Activated T-cell treated with anti-CD3 and anti-CD28 coated beads, Interleukin-2, amount 50 U/mL, for 72 hours (primary cell): ENCODE data around the gene TF. TPM values are rescaled to one million over a fixed set of nuclear protein-coding genes. Genes with fewer than 3 reads are reported as not detected.

Source experiments
- ATAC-seq, 2 donors: fragments of 150-1000 bp; cut with Tn5 transposase; replicated peaks in 1 of 2; 2 replicates each; pipeline ENCODE4 v1.10.0; 2021; ENCODE audit warnings: moderate library complexity in 2 of 2, mild to moderate bottlenecking in 1 of 2
- DNase-seq, 2 donors: peaks; one replicate each; pipeline ENCODE4 v3.0.0; 2021 to 2022; ENCODE audit warnings: mixed read lengths in 1 of 2
- H3K27ac Mint-ChIP-seq: one replicate; pipeline ENCODE4 v1.8.0; 2022; ENCODE audit warnings: mild to moderate bottlenecking, moderate library complexity, mixed read lengths
- H3K27me3 Mint-ChIP-seq: one replicate; pipeline ENCODE4 v1.8.0; 2022; ENCODE audit warnings: low read depth, mixed read lengths
- H3K36me3 Mint-ChIP-seq, 2 donors: one replicate each; pipeline ENCODE4 v1.8.0; 2022; ENCODE audit warnings: mixed read lengths in 2 of 2, mild to moderate bottlenecking in 1 of 2; ENCODE audit not compliant: insufficient read depth in 2 of 2
- H3K4me1 Mint-ChIP-seq: one replicate; pipeline ENCODE4 v1.8.0; 2022; ENCODE audit warnings: low read depth, mixed read lengths
- H3K4me3 Mint-ChIP-seq, 2 donors: one replicate each; pipeline ENCODE4 v1.8.0; 2022; ENCODE audit warnings: mild to moderate bottlenecking in 2 of 2, mixed read lengths in 2 of 2, moderate library complexity in 2 of 2
- H3K9me3 Mint-ChIP-seq, 2 donors: one replicate each; pipeline ENCODE4 v1.8.0; 2022; ENCODE audit warnings: mixed read lengths in 2 of 2
- total RNA-seq, 2 donors: library from RNA; stranded (reverse); gene quantifications; one replicate each; pipeline ENCODE4 v1.2.3, GENCODE V29; 2022

The TF gene
- total RNA-seq = 1 to 10 TPM; 1.7 to 1.9 TPM

GRCh38 chr3:133745981-133746711 lies at the start of gene TF:
Gene TF, plus strand, starts transcription at chr3:133746393. Its CDS starts 48 bp downstream, at chr3:133746441.
- DNase-seq (peak in 1 of 2 donors; percentile 27), ATAC-seq (peak; percentile 44 to 70)
- no peak within 1 kb of the TSS for H3K27ac Mint-ChIP-seq
- H3K9me3 Mint-ChIP-seq = no peaks in the 10 kb centered on the region
- peaks cover 57% of the 10 kb centered on the region for H3K27me3 Mint-ChIP-seq
- no peaks in the 10 kb centered on the region for H3K36me3 Mint-ChIP-seq
- H3K4me3 Mint-ChIP-seq = peak within 1 kb of the TSS; percentile 39 to 42
- H3K4me1 Mint-ChIP-seq = no peaks in the 10 kb centered on the region

- Mint-ChIP-seq H3K4me3 (no peak overlapping the region), H3K4me1 (no peaks in the 10 kb centered on the region), H3K36me3 (no peaks in the 10 kb centered on the region), H3K27me3 (no peaks in the 10 kb centered on the region), H3K27ac (no peak overlapping the region), H3K9me3 (peaks cover 0 to 4% of the 10 kb centered on the region in 2 donors)
- DNase-seq = no peak
- no peak for ATAC-seq
Measured at GRCh38 chr3:133697960-133698359, 48.2 kb upstream of the TF start.

- H3K27me3 Mint-ChIP-seq = peaks cover 8% of the 10 kb centered on the region
- H3K9me3 Mint-ChIP-seq = peaks cover 0 to 4% of the 10 kb centered on the region in 2 donors
- no peaks in the 10 kb centered on the region for H3K4me1 Mint-ChIP-seq
- no peaks in the 10 kb centered on the region for H3K36me3 Mint-ChIP-seq
- no peak for ATAC-seq
- DNase-seq = no peak
- no peak overlapping the region for H3K27ac Mint-ChIP-seq
- H3K4me3 Mint-ChIP-seq = no peak overlapping the region
Measured at GRCh38 chr3:133699467-133699866, 46.7 kb upstream of the TF start.

GRCh38 chr3:133699903-133700302 lies 46.3 kb upstream of the TF start:
- no peak for ATAC-seq

GRCh38 chr3:133700351-133700750 lies 45.8 kb upstream of the TF start:
- Mint-ChIP-seq H3K27me3 (peaks cover 9% of the 10 kb centered on the region), H3K9me3 (peaks cover 0 to 4% of the 10 kb centered on the region in 2 donors), H3K4me3 (no peak overlapping the region), H3K36me3 (no peaks in the 10 kb centered on the region), H3K4me1 (no peaks in the 10 kb centered on the region), H3K27ac (no peak overlapping the region)
- DNase-seq (no peak), ATAC-seq (no peak)

More at GRCh38 chr3:133699903-133700302, 46.3 kb upstream of the TF start:
- DNase-seq = no peak
- H3K36me3 Mint-ChIP-seq = no peaks in the 10 kb centered on the region
- H3K9me3 Mint-ChIP-seq = peaks cover 0 to 4% of the 10 kb centered on the region in 2 donors
- H3K27me3 Mint-ChIP-seq = peaks cover 9% of the 10 kb centered on the region
- no peaks in the 10 kb centered on the region for H3K4me1 Mint-ChIP-seq
- no peak overlapping the region for H3K27ac Mint-ChIP-seq
- no peak overlapping the region for H3K4me3 Mint-ChIP-seq

GRCh38 chr3:133701435-133702358 lies 44.5 kb upstream of the TF start:
- H3K27me3 Mint-ChIP-seq = peaks cover 9% of the 10 kb centered on the region
- DNase-seq (no peak), ATAC-seq (no peak)
- H3K27ac Mint-ChIP-seq = no peak overlapping the region
- no peak overlapping the region for H3K4me3 Mint-ChIP-seq
- H3K9me3 Mint-ChIP-seq = peaks cover 0 to 4% of the 10 kb centered on the region in 2 donors
- H3K4me1 Mint-ChIP-seq = no peaks in the 10 kb centered on the region
- no peaks in the 10 kb centered on the region for H3K36me3 Mint-ChIP-seq

GRCh38 chr3:133703915-133704314 lies 42.3 kb upstream of the TF start:
- H3K9me3 Mint-ChIP-seq = no peaks in the 10 kb centered on the region
- ATAC-seq = no peak
- peaks cover 23% of the 10 kb centered on the region for H3K27me3 Mint-ChIP-seq
- H3K4me1 Mint-ChIP-seq = no peaks in the 10 kb centered on the region
- H3K27ac Mint-ChIP-seq = no peak overlapping the region
- H3K36me3 Mint-ChIP-seq = no peaks in the 10 kb centered on the region
- H3K4me3 Mint-ChIP-seq = no peak overlapping the region
- DNase-seq = no peak

GRCh38 chr3:133706033-133706432 lies 40.2 kb upstream of the TF start:
- Mint-ChIP-seq H3K4me3 (no peak overlapping the region), H3K27ac (no peak overlapping the region), H3K36me3 (no peaks in the 10 kb centered on the region), H3K27me3 (peaks cover 37% of the 10 kb centered on the region), H3K9me3 (no peaks in the 10 kb centered on the region), H3K4me1 (no peaks in the 10 kb centered on the region)
- ATAC-seq = no peak
- no peak for DNase-seq

GRCh38 chr3:133709139-133709750 lies 36.9 kb upstream of the TF start:
- Mint-ChIP-seq H3K27ac (no peak overlapping the region), H3K4me3 (no peak overlapping the region)

GRCh38 chr3:133711013-133711412 lies 35.2 kb upstream of the TF start:
- H3K27me3 Mint-ChIP-seq = peaks cover 34% of the 10 kb centered on the region
- no peaks in the 10 kb centered on the region for H3K4me1 Mint-ChIP-seq
- H3K9me3 Mint-ChIP-seq = no peaks in the 10 kb centered on the region
- H3K4me3 Mint-ChIP-seq = no peak overlapping the region
- DNase-seq = no peak
- H3K27ac Mint-ChIP-seq = no peak overlapping the region
- no peak for ATAC-seq
- H3K36me3 Mint-ChIP-seq = no peaks in the 10 kb centered on the region

More at GRCh38 chr3:133709139-133709750, 36.9 kb upstream of the TF start:
- DNase-seq (no peak), ATAC-seq (no peak)
- Mint-ChIP-seq H3K36me3 (no peaks in the 10 kb centered on the region), H3K27me3 (peaks cover 37% of the 10 kb centered on the region), H3K9me3 (no peaks in the 10 kb centered on the region), H3K4me1 (no peaks in the 10 kb centered on the region)

GRCh38 chr3:133712017-133712416 lies 34.2 kb upstream of the TF start:
- no peak overlapping the region for H3K4me3 Mint-ChIP-seq
- DNase-seq = no peak
- no peak overlapping the region for H3K27ac Mint-ChIP-seq
- ATAC-seq = no peak
- no peaks in the 10 kb centered on the region for H3K9me3 Mint-ChIP-seq
- no peaks in the 10 kb centered on the region for H3K4me1 Mint-ChIP-seq
- peaks cover 30% of the 10 kb centered on the region for H3K27me3 Mint-ChIP-seq
- H3K36me3 Mint-ChIP-seq = no peaks in the 10 kb centered on the region

- Mint-ChIP-seq H3K27ac (no peak overlapping the region), H3K36me3 (no peaks in the 10 kb centered on the region), H3K4me3 (no peak overlapping the region), H3K27me3 (peaks cover 20% of the 10 kb centered on the region), H3K4me1 (no peaks in the 10 kb centered on the region), H3K9me3 (no peaks in the 10 kb centered on the region)
- ATAC-seq (no peak), DNase-seq (no peak)
Measured at GRCh38 chr3:133713347-133713746, 32.8 kb upstream of the TF start.

GRCh38 chr3:133717424-133717823 lies 28.8 kb upstream of the TF start:
- DNase-seq (no peak), ATAC-seq (no peak)
- H3K36me3 Mint-ChIP-seq = peaks cover 0 to 1% of the 10 kb centered on the region in 2 donors
- no peak overlapping the region for H3K4me3 Mint-ChIP-seq
- H3K27ac Mint-ChIP-seq = no peak overlapping the region
- peaks cover 6% of the 10 kb centered on the region for H3K27me3 Mint-ChIP-seq
- H3K9me3 Mint-ChIP-seq = peaks cover 3 to 6% of the 10 kb centered on the region in 2 donors
- H3K4me1 Mint-ChIP-seq = no peaks in the 10 kb centered on the region
